Hematopoietic multipotent progenitor cell treated with erythropoietin and hydrocortisone succinate and interleukin-3 and kit ligand, for 4 days (in vitro differentiated cells): ENCODE measurements around the gene PTGR2.
"Not testable (repeated sequence)": the region's sequence is repeated elsewhere in the genome, so short reads cannot be mapped to it uniquely, and the experiment has no call there.

Experiments
- DNase-seq: peaks from one replicate; pipeline ENCODE4 v3.0.0-alpha.2; 2015

Gene PTGR2

DNA sequence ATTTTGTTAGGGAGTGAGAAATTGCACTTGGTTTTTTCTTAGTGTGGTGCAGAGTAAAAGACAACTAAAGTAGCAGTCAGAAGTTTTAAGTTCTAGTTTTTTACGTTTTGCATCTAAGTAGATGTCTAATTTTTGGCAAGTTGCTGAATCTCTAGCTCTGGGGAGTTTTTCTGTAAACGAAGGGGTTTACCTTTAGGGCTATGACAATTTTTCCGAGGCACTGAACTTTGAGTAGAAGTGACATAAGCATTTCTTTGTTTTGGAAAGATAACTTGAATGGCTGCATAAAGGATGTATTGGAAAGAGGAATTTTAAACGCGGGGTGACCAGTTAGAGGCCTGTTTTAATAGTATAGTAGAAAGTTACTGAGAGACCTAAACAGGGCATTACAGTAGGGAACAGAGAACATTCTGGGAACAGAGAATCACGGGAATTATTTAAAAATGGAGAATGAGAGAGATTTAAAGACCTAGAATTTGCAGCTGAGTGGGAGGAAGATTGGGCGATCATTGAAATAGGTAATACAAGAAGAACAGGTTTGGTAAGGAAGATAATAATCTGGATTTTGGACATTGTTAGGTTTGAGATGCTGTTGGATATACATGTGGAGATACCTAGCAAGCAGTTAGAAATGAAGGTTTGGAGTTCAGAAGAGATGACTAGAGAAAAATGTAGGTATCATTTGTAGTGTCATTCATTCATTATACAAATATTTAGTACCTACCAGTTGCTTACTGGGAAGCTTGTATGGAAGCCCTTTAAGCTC is 36.2 kb downstream of the PTGR2 start:
- DNase-seq: no peak

DNA sequence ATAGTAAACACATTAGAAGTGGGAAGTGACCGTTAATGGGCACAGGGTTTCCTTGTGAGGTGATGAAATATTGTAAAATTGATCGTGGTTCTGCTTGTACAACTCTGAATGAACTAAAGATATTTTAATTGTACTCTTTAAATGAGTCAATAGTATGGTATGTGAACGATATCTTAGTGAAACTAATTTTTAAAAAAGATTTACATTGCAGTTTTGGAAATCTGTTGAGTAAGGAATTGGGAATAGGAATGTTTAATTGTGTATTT is 36.8 kb downstream of the PTGR2 start:
- DNase-seq: no peak

DNA sequence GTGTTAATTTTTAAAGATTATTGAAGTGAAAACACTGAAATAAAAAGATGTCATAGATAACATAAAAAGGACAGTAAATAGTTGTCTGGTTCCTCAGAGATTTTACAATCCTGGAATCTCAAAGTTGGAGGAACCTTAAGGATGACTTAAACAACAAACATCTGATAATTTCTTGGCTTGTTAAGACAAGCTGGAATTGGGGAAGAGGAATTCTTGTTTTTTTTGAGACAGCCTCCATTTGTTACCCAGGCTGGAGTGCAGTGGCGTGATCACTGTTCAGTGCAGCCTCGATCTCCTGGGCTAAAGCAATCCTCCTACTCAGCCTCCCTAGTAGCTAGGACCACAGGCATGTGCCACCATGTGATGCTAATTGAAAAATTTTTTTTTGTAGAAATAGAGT is 37.3 kb downstream of the PTGR2 start:
- no peak for DNase-seq

DNA sequence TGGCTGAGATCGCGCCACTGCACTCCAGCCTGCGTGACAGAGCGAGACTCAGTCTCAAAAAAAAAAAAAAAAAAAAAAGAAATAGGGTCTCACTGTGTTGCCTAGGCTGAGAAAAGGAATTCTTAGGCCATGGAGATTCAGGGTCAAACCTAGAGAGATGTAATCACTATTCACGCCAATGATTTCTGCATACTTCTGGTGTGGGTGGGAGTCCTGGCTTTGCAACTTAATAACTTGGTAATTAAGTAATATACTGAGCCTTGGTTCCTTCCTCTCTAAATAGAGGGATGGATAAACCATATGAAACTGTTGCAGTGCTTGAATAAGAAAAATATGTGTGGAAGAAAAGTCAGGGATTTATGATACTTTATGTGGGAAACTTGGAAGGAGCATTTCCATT is 37.7 kb downstream of the PTGR2 start:
- no peak for DNase-seq

DNA sequence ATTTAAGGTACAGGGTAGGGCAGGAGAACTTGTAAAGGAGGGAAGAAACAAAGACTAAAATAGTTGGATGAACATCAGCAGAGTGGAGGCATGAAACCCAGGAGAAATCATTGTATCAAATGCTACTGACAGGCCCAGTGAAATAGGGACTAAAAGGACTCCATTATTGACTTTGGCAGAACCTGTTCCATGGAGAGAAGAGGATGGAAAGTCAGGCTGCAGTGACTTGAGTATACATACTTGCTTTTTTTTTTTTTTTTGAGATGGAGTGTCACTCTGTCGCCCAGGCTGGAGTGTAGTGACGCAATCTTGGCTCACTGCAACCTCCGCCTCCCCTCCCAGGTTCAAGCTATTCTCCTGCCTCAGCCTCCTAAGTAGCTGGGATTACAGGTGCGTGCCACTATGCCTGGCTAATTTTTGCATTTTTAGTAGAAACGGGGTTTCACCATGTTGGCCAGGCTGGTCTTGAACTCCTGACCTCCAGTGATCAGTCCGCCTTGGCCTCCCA is 42.6 kb downstream of the PTGR2 start:
- not testable (repeated sequence) for DNase-seq

DNA sequence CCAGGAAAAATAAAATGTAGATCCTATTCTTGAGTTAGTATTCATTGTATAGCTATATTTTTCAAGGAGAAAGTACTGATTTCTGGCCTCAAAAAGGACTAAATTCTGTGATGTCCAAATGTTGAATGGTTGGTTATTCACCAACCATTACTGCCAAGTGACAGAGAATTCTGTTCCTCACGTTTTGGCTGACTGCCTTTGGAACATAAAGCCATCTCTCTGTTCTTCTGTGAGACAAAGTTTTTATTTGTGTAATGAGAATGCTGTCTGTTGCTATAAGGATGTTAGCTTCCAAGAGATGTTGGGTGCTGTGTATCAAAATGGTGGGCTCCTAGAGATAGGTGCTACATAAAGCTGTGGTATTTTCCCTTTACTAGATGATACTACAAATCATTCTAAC is 44.3 kb downstream of the PTGR2 start:
- no peak for DNase-seq

DNA sequence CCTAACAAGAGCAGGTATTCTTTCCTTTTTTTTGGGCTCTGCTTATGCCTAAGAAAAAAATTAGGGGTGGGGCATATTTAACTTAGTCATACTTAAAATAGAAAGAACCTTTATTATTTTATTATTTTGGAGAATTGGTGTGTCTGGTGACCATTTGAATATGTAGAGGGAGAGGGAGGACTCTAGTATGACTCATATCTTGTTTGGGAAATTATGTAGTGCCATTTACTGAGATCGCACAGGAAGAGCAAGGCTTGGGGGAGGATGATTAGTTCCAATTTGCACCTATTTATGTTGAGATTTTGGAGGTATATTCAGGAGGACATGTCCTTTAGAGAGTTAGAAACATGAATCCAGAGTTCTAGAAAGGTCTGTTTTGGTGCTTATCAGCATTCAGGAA is 44.9 kb downstream of the PTGR2 start:
- no peak for DNase-seq

DNA sequence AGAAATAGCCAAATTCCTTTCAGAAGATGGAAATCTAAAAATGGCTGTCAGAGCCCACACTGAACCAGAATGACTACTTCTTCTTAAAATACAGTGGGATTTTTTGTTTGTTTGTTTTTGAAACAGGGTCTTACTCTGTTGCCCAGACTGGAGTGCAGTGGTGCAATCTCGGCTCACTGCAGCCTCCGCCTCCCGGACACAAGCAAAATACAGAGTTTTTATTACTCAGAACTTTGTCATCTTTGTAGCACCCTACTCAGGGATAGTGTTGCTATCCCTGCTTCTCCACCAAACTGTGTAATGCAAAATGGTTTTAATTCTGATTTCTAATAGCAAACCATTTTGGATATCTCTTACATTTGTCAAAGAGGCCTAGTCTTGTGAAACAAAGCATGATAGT is 51.4 kb downstream of the PTGR2 start:
- DNase-seq: no peak

DNA sequence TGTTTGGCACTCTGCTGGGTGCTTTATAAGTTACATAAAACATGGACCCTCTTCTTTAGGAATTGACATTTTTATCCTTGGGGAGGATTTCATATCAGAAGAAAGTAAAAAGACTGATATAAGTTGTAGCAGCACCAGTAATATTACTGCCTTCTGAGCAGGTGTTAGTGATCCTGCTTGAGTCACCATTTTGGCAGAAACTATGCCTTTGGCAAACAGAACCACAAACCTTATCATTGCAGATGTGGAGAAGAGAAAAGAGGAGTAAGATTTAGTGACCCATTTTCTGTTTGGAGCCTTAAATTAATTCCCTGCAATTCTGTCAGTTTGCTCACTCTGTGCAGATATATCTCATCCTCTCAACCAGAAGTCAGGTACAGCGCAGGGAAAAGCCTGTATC is 58.0 kb downstream of the PTGR2 start:
- DNase-seq: no peak

DNA sequence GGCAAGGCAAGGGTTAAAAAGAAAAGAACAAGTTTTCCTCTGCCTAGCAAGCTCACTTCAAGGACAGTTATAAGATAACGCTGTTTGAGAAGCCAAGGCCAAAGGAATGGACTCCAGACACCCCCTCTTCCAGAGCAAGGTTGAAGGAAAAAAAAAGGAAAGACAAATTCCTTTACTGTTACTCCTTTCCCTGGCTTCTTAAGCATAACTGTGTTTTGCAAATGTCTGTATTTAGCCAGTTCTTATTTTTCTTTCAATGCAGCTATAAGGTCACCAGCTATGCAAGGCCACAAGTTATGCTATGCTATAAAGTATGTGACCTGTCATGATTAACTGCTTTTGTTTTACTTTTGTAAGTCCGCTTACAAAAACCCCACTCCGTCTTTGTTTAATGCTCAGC is 61.6 kb downstream of the PTGR2 start:
- no peak for DNase-seq

DNA sequence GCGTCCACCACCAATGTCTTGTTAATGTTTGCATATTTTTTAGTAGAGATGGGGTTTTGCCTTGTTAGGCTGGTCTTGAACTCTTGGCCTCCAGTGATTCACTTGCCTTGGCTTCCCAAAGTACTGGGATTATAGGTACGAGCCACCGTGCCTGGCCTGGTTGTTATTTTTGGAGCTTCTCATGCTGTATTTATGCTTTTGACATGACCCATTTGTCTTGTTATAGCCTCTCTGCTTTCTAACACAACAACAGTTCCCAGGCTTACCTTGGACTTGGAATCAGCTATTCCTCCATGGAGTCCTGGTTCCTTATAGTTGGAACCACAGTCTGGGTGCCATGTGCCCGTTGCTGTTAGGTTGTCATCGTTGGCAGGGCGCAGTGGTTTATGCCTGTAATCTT is 64.7 kb downstream of the PTGR2 start:
- no peak for DNase-seq

DNA sequence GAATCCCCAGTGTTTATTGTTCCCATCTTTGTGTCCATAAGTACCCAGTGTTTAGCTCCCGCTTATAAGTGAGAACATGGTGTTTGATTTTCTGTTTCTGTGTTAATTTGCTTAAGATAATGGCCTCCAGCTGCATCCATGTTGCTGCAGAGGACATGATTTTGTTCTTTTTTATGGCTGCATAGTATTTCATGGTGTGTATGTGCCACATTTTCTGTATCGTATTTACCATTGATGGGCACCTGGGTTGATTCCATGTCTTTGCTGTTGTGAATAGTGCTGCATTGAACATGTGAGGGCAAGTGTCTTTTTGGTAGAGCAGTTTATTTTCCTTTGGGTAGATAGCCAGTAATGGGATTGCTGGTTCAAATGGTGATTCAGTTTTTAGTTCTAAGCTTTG is 67.8 kb downstream of the PTGR2 start:
- DNase-seq: not testable (repeated sequence)

DNA sequence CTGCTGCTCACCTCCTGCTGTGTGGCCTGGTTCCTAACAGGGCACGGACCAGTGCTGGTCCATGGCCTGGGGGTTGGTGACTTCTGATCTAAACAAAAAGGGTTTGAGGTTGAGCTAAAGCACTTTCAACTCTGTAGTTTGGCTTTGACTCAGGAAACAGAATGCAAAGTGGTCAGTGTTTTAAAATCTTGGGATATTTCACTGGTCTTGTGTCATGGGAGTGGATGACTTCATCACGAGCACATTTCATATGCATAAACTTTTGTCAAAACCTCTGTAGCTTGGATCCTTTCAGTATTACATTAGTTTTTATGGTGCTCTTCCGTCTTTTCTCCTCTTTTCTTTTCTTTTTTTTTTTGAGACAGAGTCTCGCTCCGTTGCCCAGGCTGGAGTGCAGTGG is 72.7 kb downstream of the PTGR2 start:
- no peak for DNase-seq
